Retinal pigment epithelial cell (primary cell): ENCODE measurements around the gene SPEF2.

Experiments
- DNase-seq: peaks from one replicate; pipeline ENCODE4 v3.0.0-alpha.2; 2010; ENCODE audit warnings: low read depth
- H3K4me3 ChIP-seq: 2 replicates; pipeline ENCODE4 v1.5.1; 2011; ENCODE audit warnings: mild to moderate bottlenecking, low read length, control low read depth, moderate library complexity
- CTCF ChIP-seq: conservative IDR thresholded peaks from 2 replicates; pipeline ENCODE4 v1.5.1; 2011; ENCODE audit warnings: low read depth, low read length, control low read depth, inconsistent platforms

Gene SPEF2

GRCh38 chr5:35698047-35698808, 80.6 kb downstream of the SPEF2 start:
- no peak for DNase-seq

GRCh38 chr5:35707659-35708058, 90.0 kb downstream of the SPEF2 start:
- no peak for DNase-seq
- no peak overlapping the region for H3K4me3 ChIP-seq
- no peak for TF ChIP-seq CTCF

More at GRCh38 chr5:35698047-35698808, 80.6 kb downstream of the SPEF2 start:
- H3K4me3 ChIP-seq = no peak overlapping the region
- TF ChIP-seq CTCF = no peak

GRCh38 chr5:35709688-35710087, 92.0 kb downstream of the SPEF2 start:
- DNase-seq = no peak
- no peak for TF ChIP-seq CTCF
- H3K4me3 ChIP-seq = no peak overlapping the region

- no peak for DNase-seq
- no peak overlapping the region for H3K4me3 ChIP-seq
- TF ChIP-seq CTCF = no peak
These were observed 100.1 kb downstream of the SPEF2 start for GRCh38 chr5:35717718-35718117.

- TF ChIP-seq CTCF = no peak
- no peak overlapping the region for H3K4me3 ChIP-seq
- no peak for DNase-seq
These were observed 118.1 kb downstream of the SPEF2 start for GRCh38 chr5:35735718-35736117.

GRCh38 chr5:35736280-35736679, 118.6 kb downstream of the SPEF2 start:
- no peak for DNase-seq
- no peak overlapping the region for H3K4me3 ChIP-seq
- TF ChIP-seq CTCF = no peak

- TF ChIP-seq CTCF = no peak
- DNase-seq = no peak
These were observed 123.6 kb downstream of the SPEF2 start for GRCh38 chr5:35741126-35741716.

More at GRCh38 chr5:35741126-35741716, 123.6 kb downstream of the SPEF2 start:
- H3K4me3 ChIP-seq = no peak overlapping the region
